NB4 (cell line): ENCODE results near the gene LLPH.

Experiments
- DNase-seq: peaks from one replicate; pipeline ENCODE4 v3.0.0; 2010; ENCODE audit warnings: low read depth
- H3K4me3 ChIP-seq: one replicate; pipeline ENCODE4 v1.5.1; 2011; ENCODE audit warnings: mild to moderate bottlenecking, low read depth, low read length, moderate library complexity
- CTCF ChIP-seq: IDR thresholded peaks from one replicate; pipeline ENCODE4 v1.5.1; 2012; ENCODE audit warnings: low read depth, low read length
- MAX ChIP-seq: IDR thresholded peaks from 2 replicates; pipeline ENCODE4 v1.6.1; 2011; ENCODE audit warnings: low read depth, low read length
- MYC ChIP-seq: IDR thresholded peaks from 2 replicates; pipeline ENCODE4 v1.6.1; 2011; ENCODE audit warnings: low read depth, low read length
- POLR2A ChIP-seq: IDR thresholded peaks from 2 replicates; pipeline ENCODE4 v1.6.1; 2011; ENCODE audit warnings: mild to moderate bottlenecking; ENCODE audit not compliant: insufficient read length; ENCODE audit errors: extremely low read depth

LLPH gene

GRCh38 chr12:66087365-66087943, 43.1 kb downstream of the LLPH start:
- no peak overlapping the region for H3K4me3 ChIP-seq
- DNase-seq: peak; percentile 77
- TF ChIP-seq MYC: no peak
- peak; percentile 83 for TF ChIP-seq CTCF

- no peak for DNase-seq
- no peak for TF ChIP-seq POLR2A
- TF ChIP-seq CTCF: no peak
- no peak for TF ChIP-seq MYC
- TF ChIP-seq MAX: no peak
- no peak overlapping the region for H3K4me3 ChIP-seq
These were observed 44.6 kb downstream of the LLPH start for GRCh38 chr12:66085998-66086397.

- DNase-seq: no peak
- TF ChIP-seq MYC (no peak), POLR2A (no peak), CTCF (no peak), MAX (no peak)
- no peak overlapping the region for H3K4me3 ChIP-seq
These were observed 45.3 kb downstream of the LLPH start for GRCh38 chr12:66085213-66085612.

- H3K4me3 ChIP-seq: no peak overlapping the region
- DNase-seq: no peak
- TF ChIP-seq POLR2A: no peak
- TF ChIP-seq MYC: no peak
- no peak for TF ChIP-seq CTCF
- no peak for TF ChIP-seq MAX
These were observed 46.8 kb downstream of the LLPH start for GRCh38 chr12:66083766-66084165.

GRCh38 chr12:66082744-66083143, 47.8 kb downstream of the LLPH start:
- H3K4me3 ChIP-seq: no peak overlapping the region
- DNase-seq: no peak
- TF ChIP-seq MAX (no peak), CTCF (no peak), POLR2A (no peak), MYC (no peak)

GRCh38 chr12:66080791-66081190, 49.8 kb downstream of the LLPH start:
- TF ChIP-seq MYC (no peak), CTCF (no peak), POLR2A (no peak), MAX (no peak)
- no peak overlapping the region for H3K4me3 ChIP-seq
- DNase-seq: no peak
